HG03432 (cell line): ENCODE measurements around the gene DAAM2.

Experiments used
- ATAC-seq: cut with Tn5 transposase; IDR thresholded peaks from one replicate; pipeline ENCODE4 v1.9.1; 2021; ENCODE audit warnings: mild to moderate bottlenecking, moderate library complexity; ENCODE audit not compliant: unreplicated experiment

The DAAM2 gene

GRCh38 chr6:39947611-39948068 lies 155.5 kb downstream of the DAAM2 start:
- no peak for ATAC-seq

- ATAC-seq: no peak
Measured at GRCh38 chr6:39948199-39948791, 156.1 kb downstream of the DAAM2 start.

- no peak for ATAC-seq
Measured at GRCh38 chr6:39950125-39950720, 158.0 kb downstream of the DAAM2 start.

- no peak for ATAC-seq
Measured at GRCh38 chr6:39951191-39951590, 159.0 kb downstream of the DAAM2 start.

GRCh38 chr6:39951716-39952115 lies 159.5 kb downstream of the DAAM2 start:
- ATAC-seq: no peak

GRCh38 chr6:39952167-39952566 lies 160.0 kb downstream of the DAAM2 start:
- ATAC-seq: no peak

GRCh38 chr6:39953076-39953618 lies 161.0 kb downstream of the DAAM2 start:
- no peak for ATAC-seq
